GM23338 (cell line): ENCODE measurements around the gene C2CD4D. TPM values are rescaled to one million over a fixed set of nuclear protein-coding genes. Genes with fewer than 3 reads are reported as not detected.

Experiments
- ATAC-seq: fragments of 200-7000 bp; cut with Tn5 transposase; 3 replicates; pipeline ENCODE4 v1.9.1; 2020
- DNase-seq: peaks from one replicate; pipeline ENCODE4 v3.0.0-alpha.2; 2015; ENCODE audit warnings: low spot score
- H2AFZ ChIP-seq: fragments of 200-600 bp; sonication (generic); 2 replicates; pipeline ENCODE4 v1.8.0; 2016; ENCODE audit warnings: antibody characterized with exemption, mild to moderate bottlenecking, moderate library complexity
- H3F3A ChIP-seq: fragments of 200-600 bp; sonication (generic); replicated peaks from 2 replicates; pipeline ENCODE4 v1.8.0; 2017; ENCODE audit warnings: antibody characterized with exemption, mixed run types, low read depth
- H3K27ac ChIP-seq: fragments of 200-600 bp; sonication (generic); 2 replicates; pipeline ENCODE4 v1.6.1; 2016; ENCODE audit warnings: low read depth
- H3K27me3 ChIP-seq: fragments of 200-600 bp; sonication (generic); 2 replicates; pipeline ENCODE4 v1.8.0; 2016; ENCODE audit warnings: mild to moderate bottlenecking, mixed run types, moderate library complexity; ENCODE audit not compliant: insufficient read depth
- H3K36me3 ChIP-seq: fragments of 200-600 bp; sonication (generic); 2 replicates; pipeline ENCODE4 v1.8.0; 2016; ENCODE audit warnings: mild to moderate bottlenecking; ENCODE audit not compliant: insufficient read depth
- H3K4me1 ChIP-seq: fragments of 200-600 bp; sonication (generic); 2 replicates; pipeline ENCODE4 v1.8.0; 2016; ENCODE audit warnings: mild to moderate bottlenecking, moderate library complexity; ENCODE audit not compliant: insufficient read depth
- H3K4me2 ChIP-seq: fragments of 200-600 bp; sonication (generic); 2 replicates; pipeline ENCODE4 v1.7.1; 2017; ENCODE audit warnings: mixed run types
- H3K4me3 ChIP-seq: fragments of 200-600 bp; sonication (generic); 2 replicates; pipeline ENCODE4 v1.6.1; 2016; ENCODE audit warnings: mixed run types
- H3K79me2 ChIP-seq: fragments of 200-600 bp; sonication (generic); replicated peaks from 2 replicates; pipeline ENCODE4 v1.8.0; 2017; ENCODE audit warnings: mild to moderate bottlenecking; ENCODE audit not compliant: insufficient read depth
- H3K9me2 ChIP-seq: fragments of 200-600 bp; sonication (generic); 2 replicates; pipeline ENCODE4 v1.8.0; 2017; ENCODE audit not compliant: insufficient read depth
- H4K20me1 ChIP-seq: fragments of 200-600 bp; sonication (generic); replicated peaks from 2 replicates; pipeline ENCODE4 v1.8.0; 2017; ENCODE audit warnings: mild to moderate bottlenecking; ENCODE audit not compliant: insufficient read depth
- H3K27ac Mint-ChIP-seq: 2 replicates; pipeline ENCODE4 v1.8.0; 2020; ENCODE audit warnings: inconsistent platforms, mild to moderate bottlenecking, moderate library complexity, mixed read lengths
- H3K27me3 Mint-ChIP-seq: 3 replicates; pipeline ENCODE4 v1.8.0; 2022; ENCODE audit warnings: low read depth, mild to moderate bottlenecking, moderate library complexity, mixed read lengths, inconsistent platforms; ENCODE audit not compliant: insufficient read depth, poor library complexity
- H3K36me3 Mint-ChIP-seq: 3 replicates; pipeline ENCODE4 v1.8.0; 2021; ENCODE audit warnings: low read depth, mild to moderate bottlenecking, inconsistent platforms, moderate library complexity, mixed read lengths
- H3K4me1 Mint-ChIP-seq: 3 replicates; pipeline ENCODE4 v1.8.0; 2020; ENCODE audit warnings: mild to moderate bottlenecking, inconsistent platforms, mixed read lengths
- H3K4me3 Mint-ChIP-seq: 3 replicates; pipeline ENCODE4 v1.8.0; 2021; ENCODE audit warnings: moderate library complexity, mild to moderate bottlenecking, inconsistent platforms, mixed read lengths
- H3K9me3 Mint-ChIP-seq: 3 replicates; pipeline ENCODE4 v1.8.0; 2020; ENCODE audit warnings: moderate library complexity, mild to moderate bottlenecking, inconsistent platforms, mixed read lengths
- CTCF ChIP-seq, 2 experiments: fragments of 200-600 bp in 1 of 2; sonication (generic) in 1 of 2; conservative IDR thresholded peaks; 2 replicates each; pipeline versions ENCODE4 v1.5.1 to v1.6.1; 2016 to 2017; ENCODE audit warnings: antibody characterized with exemption in 2 of 2, low read depth in 2 of 2, mild to moderate bottlenecking in 2 of 2, moderate library complexity in 1 of 2
- EZH2 ChIP-seq: fragments of 200-600 bp; sonication (generic); IDR thresholded peaks from one replicate; pipeline ENCODE4 v1.8.0; 2017; ENCODE audit warnings: antibody characterized with exemption, mild to moderate bottlenecking, low read depth; ENCODE audit not compliant: unreplicated experiment
- EZH2phosphoT487 ChIP-seq: fragments of 200-600 bp; sonication (generic); IDR thresholded peaks from one replicate; pipeline ENCODE4 v1.8.1; 2018; ENCODE audit warnings: antibody characterized with exemption; ENCODE audit not compliant: unreplicated experiment
- JUNB ChIP-seq: IDR thresholded peaks from one replicate; pipeline ENCODE4 v1.6.1; 2016; ENCODE audit warnings: antibody characterized with exemption; ENCODE audit not compliant: unreplicated experiment
- NANOG ChIP-seq: IDR thresholded peaks from 2 replicates; pipeline ENCODE4 v1.6.1; 2016; ENCODE audit warnings: antibody characterized with exemption, borderline replicate concordance
- POLR2AphosphoS5 ChIP-seq: IDR thresholded peaks from 2 replicates; pipeline ENCODE4 v1.6.1; 2016; ENCODE audit warnings: antibody characterized with exemption, low read depth
- REST ChIP-seq: IDR thresholded peaks from one replicate; pipeline ENCODE4 v1.6.1; 2018; ENCODE audit warnings: antibody characterized with exemption; ENCODE audit not compliant: unreplicated experiment
- ZNF114 ChIP-seq: fragments of 250-450 bp; sonication (Bioruptor Pico); IDR thresholded peaks from 2 replicates; pipeline ENCODE4 v1.5.0; 2020; ENCODE audit warnings: mild to moderate bottlenecking, moderate library complexity
- ZNF331 ChIP-seq: fragments of 250-450 bp; sonication (Bioruptor Pico); IDR thresholded peaks from 2 replicates; pipeline ENCODE4 v1.5.0; 2020; ENCODE audit warnings: low read depth, mild to moderate bottlenecking, moderate library complexity
- ZNF462 ChIP-seq: fragments of 250-450 bp; sonication (Bioruptor Pico); IDR thresholded peaks from 2 replicates; pipeline ENCODE4 v1.5.0; 2020; ENCODE audit warnings: mild to moderate bottlenecking, moderate library complexity
- polyA plus RNA-seq: library from polyadenylated mRNA; unstranded; fragments of >200 nt; fragmentation: Nextera tagmentation; extraction: Ambion mirVana; gene quantifications from 2 replicates; pipeline ENCODE4 v1.2.1, GENCODE V29; 2016
- total RNA-seq: library from RNA; depleted of rRNA; stranded (reverse); fragments of >200 nt; shearing (Covaris generic); gene quantifications from 2 replicates; pipeline ENCODE4 v1.2.3, GENCODE V29; 2014

C2CD4D gene
- total and polyA plus RNA-seq, 2 experiments from 2014 or later: 0.35 to 0.82 TPM

- no peak for TF ChIP-seq CTCF (conservative IDR thresholded peaks at IDR 0.05; ENCODE audit: low read depth in 2 of 2)
- no peak for TF ChIP-seq EZH2phosphoT487
- TF ChIP-seq JUNB: no peak
- TF ChIP-seq EZH2: no peak
- no peak for TF ChIP-seq NANOG
- TF ChIP-seq POLR2AphosphoS5: no peak
- TF ChIP-seq ZNF331: no peak
- no peak for TF ChIP-seq ZNF114 (CRISPR knock-in tag)
Measured at GRCh38 chr1:151882466-151882865, 42.8 kb upstream of the C2CD4D start (continued).

- H3K4me3 Mint-ChIP-seq: no peak overlapping the region
- TF ChIP-seq REST (no peak), CTCF (conservative IDR thresholded peaks at IDR 0.05; ENCODE audit: low read depth in 2 of 2) (peak; percentile 35 to 55; a peak in 3 of 4 replicates), EZH2phosphoT487 (no peak), ZNF462 (no peak), POLR2AphosphoS5 (no peak)
Measured at GRCh38 chr1:151881479-151881878, 41.9 kb upstream of the C2CD4D start.

More at GRCh38 chr1:151881479-151881878, 41.9 kb upstream of the C2CD4D start:
- H3K4me2 ChIP-seq: no peak overlapping the region
- no peaks in the 10 kb centered on the region for H3K79me2 ChIP-seq
- Mint-ChIP-seq H3K9me3 (no peaks in the 10 kb centered on the region), H3K4me1 (no peaks in the 10 kb centered on the region), H3K27me3 (no peaks in the 10 kb centered on the region), H3K27ac (no peak overlapping the region), H3K36me3 (peaks cover 4% of the 10 kb centered on the region; the same call in 1 of the 3 replicates)
- no peak overlapping the region for H3K4me3 ChIP-seq
- H3K9me2 ChIP-seq: no peaks in the 10 kb centered on the region
- H3K36me3 ChIP-seq: peaks cover under 1% of the 10 kb centered on the region; the same call in 1 of the 2 replicates
- H2AFZ ChIP-seq: no peak overlapping the region
- no peaks in the 10 kb centered on the region for H4K20me1 ChIP-seq
- H3K27me3 ChIP-seq: no peaks in the 10 kb centered on the region
- no peaks in the 10 kb centered on the region for H3F3A ChIP-seq
- 0 out of 3 replicates have a peak, but pooled peaks have one; percentile 30 for ATAC-seq
- no peaks in the 10 kb centered on the region for H3K4me1 ChIP-seq
- H3K27ac ChIP-seq: no peak overlapping the region
- peak; percentile 20 for DNase-seq
